HK-2 (cell line): ENCODE results near the gene CAMK1G.

Experiments
- DNase-seq: peaks from one replicate; pipeline ENCODE4 v3.0.0-alpha.2; 2018; ENCODE audit not compliant: unreplicated experiment

Gene CAMK1G

GRCh38 chr1:209600541-209600940 is 17.0 kb downstream of the CAMK1G start:
- DNase-seq, result no peak

GRCh38 chr1:209601809-209602657 is 18.5 kb downstream of the CAMK1G start:
- peak; percentile 49 for DNase-seq

GRCh38 chr1:209603877-209604276 is 20.4 kb downstream of the CAMK1G start:
- no peak for DNase-seq

GRCh38 chr1:209607102-209607794 is 23.7 kb downstream of the CAMK1G start:
- peak; percentile 74 for DNase-seq

GRCh38 chr1:209607795-209608178 is 24.3 kb downstream of the CAMK1G start:
- DNase-seq, result no peak

GRCh38 chr1:209609041-209609790 is 25.7 kb downstream of the CAMK1G start:
- DNase-seq, result no peak

- DNase-seq, result no peak
Measured at GRCh38 chr1:209609791-209610630, 26.5 kb downstream of the CAMK1G start.

GRCh38 chr1:209610631-209610905 is 27.1 kb downstream of the CAMK1G start:
- no peak for DNase-seq

- DNase-seq, result no peak
Measured at GRCh38 chr1:209611771-209612570, 28.5 kb downstream of the CAMK1G start.

- no peak for DNase-seq
Measured at GRCh38 chr1:209612646-209613399, 29.3 kb downstream of the CAMK1G start.

GRCh38 chr1:209613400-209614150 is 30.1 kb downstream of the CAMK1G start:
- DNase-seq, result no peak

GRCh38 chr1:209614151-209614420 is 30.6 kb downstream of the CAMK1G start:
- no peak for DNase-seq

- no peak for DNase-seq
Measured at GRCh38 chr1:209614906-209615305, 31.4 kb downstream of the CAMK1G start.

- DNase-seq, result no peak
Measured at GRCh38 chr1:209616366-209617046, 33.0 kb downstream of the CAMK1G start.

- no peak for DNase-seq
Measured at GRCh38 chr1:209617047-209617673, 33.6 kb downstream of the CAMK1G start.

- DNase-seq, result no peak
Measured at GRCh38 chr1:209617755-209618154, 34.2 kb downstream of the CAMK1G start.

GRCh38 chr1:209618291-209618690 is 34.8 kb downstream of the CAMK1G start:
- DNase-seq, result no peak

- no peak for DNase-seq
Measured at GRCh38 chr1:209618756-209619420, 35.4 kb downstream of the CAMK1G start.
